HepG2 (cell line): ENCODE measurements around the gene STPG4. TPM values are rescaled to one million over a fixed set of nuclear protein-coding genes. Genes with fewer than 3 reads are reported as not detected.
A peak's percentile ranks its signal among the peaks of the same experiment; 100 is the strongest.

ENCODE experiments used
- DPF2 ChIP-seq: sonication (generic); formaldehyde crosslinking; IDR thresholded peaks from 2 replicates; pipeline ENCODE4 v1.4.0; 2020; ENCODE audit warnings: mild to moderate bottlenecking, low read depth, missing genetic modification reagents, borderline replicate concordance
- ESRRA ChIP-seq: sonication (generic); formaldehyde crosslinking; IDR thresholded peaks from 2 replicates; pipeline ENCODE4 v1.5.1; 2020; ENCODE audit warnings: mild to moderate bottlenecking, low read depth, missing genetic modification reagents
- FOXC1 ChIP-seq: sonication (generic); formaldehyde crosslinking; IDR thresholded peaks from 2 replicates; pipeline ENCODE4 v1.8.0; 2022; ENCODE audit warnings: mild to moderate bottlenecking, missing genetic modification reagents, borderline replicate concordance
- GABPB1 ChIP-seq: IDR thresholded peaks from 2 replicates; pipeline ENCODE4 v1.6.1; 2016; ENCODE audit warnings: mild to moderate bottlenecking, missing genetic modification reagents, moderate library complexity, missing compliant biosample characterization
- HNRNPUL1 ChIP-seq: fragments of 200-400 bp; formaldehyde crosslinking; IDR thresholded peaks from 2 replicates; pipeline ENCODE4 v1.6.1; 2017; ENCODE audit warnings: low read depth, mild to moderate bottlenecking, low read length, moderate library complexity
- RXRA ChIP-seq: sonication (generic); formaldehyde crosslinking; IDR thresholded peaks from 2 replicates; pipeline ENCODE4 v1.5.1; 2020; ENCODE audit warnings: missing genetic modification reagents
- RXRB ChIP-seq: IDR thresholded peaks from 2 replicates; pipeline ENCODE4 v1.6.1; 2016; ENCODE audit warnings: borderline replicate concordance, missing genetic modification reagents, missing compliant biosample characterization
- ZBTB20 ChIP-seq: sonication (generic); formaldehyde crosslinking; IDR thresholded peaks from 2 replicates; pipeline ENCODE4 v1.8.1; 2023; ENCODE audit warnings: missing genetic modification reagents, low read depth, mild to moderate bottlenecking, borderline replicate concordance
- ZFAT ChIP-seq: sonication (generic); formaldehyde crosslinking; conservative IDR thresholded peaks from 2 replicates; pipeline ENCODE4 v1.8.1; 2023; ENCODE audit warnings: missing genetic modification reagents, inconsistent platforms
- ZFX ChIP-seq: sonication (generic); formaldehyde crosslinking; IDR thresholded peaks from 2 replicates; pipeline ENCODE4 v1.4.0; 2020; ENCODE audit warnings: mild to moderate bottlenecking, low read depth, missing genetic modification reagents, moderate library complexity
- ZNF17 ChIP-seq: sonication (generic); formaldehyde crosslinking; IDR thresholded peaks from 2 replicates; pipeline ENCODE4 v1.5.0; 2020; ENCODE audit warnings: mild to moderate bottlenecking, missing genetic modification reagents
- polyA plus RNA-seq, 8 experiments: library from polyadenylated mRNA; depleted of rRNA in 3 of 8; stranded (reverse) in 7 of 8; unstranded in 1 of 8; fragments of >200 nt; fragmentation: Illumina TruSeq in 4 of 8; extraction: Trizol in 4 of 8; gene quantifications; 2 replicates each; pipeline versions ENCODE4 v1.2.1 to v1.2.3, GENCODE V29; 2011 to 2016; ENCODE audit warnings: low read depth in 4 of 8, missing spikeins in 1 of 8, mixed read lengths in 1 of 8; ENCODE audit not compliant: insufficient read depth in 1 of 8
- total RNA-seq, 5 experiments: library from RNA; depleted of rRNA; stranded (reverse); fragments of >200 nt; fragmentation: Illumina TruSeq; extraction: Trizol; gene quantifications; 2 replicates each; pipeline ENCODE4 v1.2.3, GENCODE V29; 2016; ENCODE audit warnings: low read depth in 1 of 5
- TF ChIP-seq, protein P1 (sequence below): sonication (generic); formaldehyde crosslinking; IDR thresholded peaks from 2 replicates; pipeline ENCODE4 v1.5.1; 2020; ENCODE audit warnings: mild to moderate bottlenecking, missing genetic modification reagents, borderline replicate concordance
- TF ChIP-seq, protein P2 (sequence below): sonication (generic); formaldehyde crosslinking; IDR thresholded peaks from 2 replicates; pipeline ENCODE4 v1.5.1; 2020; ENCODE audit warnings: missing genetic modification reagents, mild to moderate bottlenecking, borderline replicate concordance
- TF ChIP-seq, protein P3 (sequence below): sonication (generic); formaldehyde crosslinking; IDR thresholded peaks from 2 replicates; pipeline ENCODE4 v1.5.0; 2020; ENCODE audit warnings: mild to moderate bottlenecking, missing genetic modification reagents
- TF ChIP-seq, protein P4 (sequence below): IDR thresholded peaks from 2 replicates; pipeline ENCODE4 v1.6.1; 2016; ENCODE audit warnings: low read depth, borderline replicate concordance
- TF ChIP-seq, protein P5 (sequence below): sonication (generic); formaldehyde crosslinking; IDR thresholded peaks from 2 replicates; pipeline ENCODE4 v1.4.0; 2020; ENCODE audit warnings: missing genetic modification reagents

The STPG4 gene
- total and polyA plus RNA-seq, 2 of the 13 experiments (the other 11 are each of a cell fraction or from before 2014, with no cell fraction given) = 0.11 to 0.15 TPM

DNA sequence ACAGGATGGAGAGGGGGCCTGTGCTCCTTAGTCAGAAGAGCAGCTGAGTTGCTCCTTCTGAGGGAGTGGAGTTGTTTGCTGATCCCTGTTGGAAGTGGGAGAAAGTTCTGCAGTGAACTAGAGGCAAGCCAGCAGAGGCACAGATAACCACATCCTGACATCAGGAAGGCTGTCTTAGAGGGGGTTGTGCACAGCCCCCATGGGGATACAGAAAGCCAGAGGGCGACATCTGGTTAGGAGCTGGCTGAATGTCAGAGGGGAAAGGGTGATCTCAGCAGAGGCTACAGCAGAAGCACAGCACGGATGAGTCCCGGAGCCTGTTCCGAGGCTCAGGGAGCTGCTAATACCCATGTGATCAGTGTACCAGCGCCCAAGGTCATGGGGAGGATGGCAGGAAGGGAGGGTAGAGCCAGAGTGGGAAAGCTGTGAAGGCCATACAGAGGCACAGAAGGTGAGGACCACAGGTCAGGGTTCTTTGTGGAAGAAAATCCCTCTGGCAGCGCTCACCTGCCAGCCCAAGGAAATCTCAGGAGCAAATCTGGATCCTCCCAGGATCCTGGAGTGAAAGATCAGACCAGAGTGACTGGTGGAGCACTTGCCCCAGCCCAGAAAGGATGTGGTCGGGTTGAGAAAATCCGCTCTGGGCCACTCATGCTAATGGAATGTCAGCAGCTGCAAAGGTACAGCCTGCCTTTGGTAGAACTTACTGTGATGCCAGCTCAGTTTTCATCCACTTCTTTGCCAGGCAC, 111.8 kb downstream of the STPG4 start (continued):
- TF ChIP-seq, protein P1, sequence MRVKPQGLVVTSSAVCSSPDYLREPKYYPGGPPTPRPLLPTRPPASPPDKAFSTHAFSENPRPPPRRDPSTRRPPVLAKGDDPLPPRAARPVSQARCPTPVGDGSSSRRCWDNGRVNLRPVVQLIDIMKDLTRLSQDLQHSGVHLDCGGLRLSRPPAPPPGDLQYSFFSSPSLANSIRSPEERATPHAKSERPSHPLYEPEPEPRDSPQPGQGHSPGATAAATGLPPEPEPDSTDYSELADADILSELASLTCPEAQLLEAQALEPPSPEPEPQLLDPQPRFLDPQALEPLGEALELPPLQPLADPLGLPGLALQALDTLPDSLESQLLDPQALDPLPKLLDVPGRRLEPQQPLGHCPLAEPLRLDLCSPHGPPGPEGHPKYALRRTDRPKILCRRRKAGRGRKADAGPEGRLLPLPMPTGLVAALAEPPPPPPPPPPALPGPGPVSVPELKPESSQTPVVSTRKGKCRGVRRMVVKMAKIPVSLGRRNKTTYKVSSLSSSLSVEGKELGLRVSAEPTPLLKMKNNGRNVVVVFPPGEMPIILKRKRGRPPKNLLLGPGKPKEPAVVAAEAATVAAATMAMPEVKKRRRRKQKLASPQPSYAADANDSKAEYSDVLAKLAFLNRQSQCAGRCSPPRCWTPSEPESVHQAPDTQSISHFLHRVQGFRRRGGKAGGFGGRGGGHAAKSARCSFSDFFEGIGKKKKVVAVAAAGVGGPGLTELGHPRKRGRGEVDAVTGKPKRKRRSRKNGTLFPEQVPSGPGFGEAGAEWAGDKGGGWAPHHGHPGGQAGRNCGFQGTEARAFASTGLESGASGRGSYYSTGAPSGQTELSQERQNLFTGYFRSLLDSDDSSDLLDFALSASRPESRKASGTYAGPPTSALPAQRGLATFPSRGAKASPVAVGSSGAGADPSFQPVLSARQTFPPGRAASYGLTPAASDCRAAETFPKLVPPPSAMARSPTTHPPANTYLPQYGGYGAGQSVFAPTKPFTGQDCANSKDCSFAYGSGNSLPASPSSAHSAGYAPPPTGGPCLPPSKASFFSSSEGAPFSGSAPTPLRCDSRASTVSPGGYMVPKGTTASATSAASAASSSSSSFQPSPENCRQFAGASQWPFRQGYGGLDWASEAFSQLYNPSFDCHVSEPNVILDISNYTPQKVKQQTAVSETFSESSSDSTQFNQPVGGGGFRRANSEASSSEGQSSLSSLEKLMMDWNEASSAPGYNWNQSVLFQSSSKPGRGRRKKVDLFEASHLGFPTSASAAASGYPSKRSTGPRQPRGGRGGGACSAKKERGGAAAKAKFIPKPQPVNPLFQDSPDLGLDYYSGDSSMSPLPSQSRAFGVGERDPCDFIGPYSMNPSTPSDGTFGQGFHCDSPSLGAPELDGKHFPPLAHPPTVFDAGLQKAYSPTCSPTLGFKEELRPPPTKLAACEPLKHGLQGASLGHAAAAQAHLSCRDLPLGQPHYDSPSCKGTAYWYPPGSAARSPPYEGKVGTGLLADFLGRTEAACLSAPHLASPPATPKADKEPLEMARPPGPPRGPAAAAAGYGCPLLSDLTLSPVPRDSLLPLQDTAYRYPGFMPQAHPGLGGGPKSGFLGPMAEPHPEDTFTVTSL (CRISPR knock-in tag) = peak; percentile 44; the same call in 1 of the 2 replicates
- TF ChIP-seq ESRRA (CRISPR knock-in tag) (peak; percentile 96), HNRNPUL1 (no peak), FOXC1 (no peak; the same call in 1 of the 2 replicates), ZFX (CRISPR knock-in tag) (peak; percentile 59; the same call in 1 of the 2 replicates), DPF2 (CRISPR knock-in tag) (peak; percentile 53; the same call in 1 of the 2 replicates), RXRA (CRISPR knock-in tag) (no peak), ZFAT (CRISPR knock-in tag) (no peak), ZBTB20 (peak; percentile 31; the same call in 1 of the 2 replicates), ZNF17 (no peak), RXRB (CRISPR knock-in tag) (peak; percentile 64; the same call in 1 of the 2 replicates), GABPB1 (CRISPR knock-in tag) (peak; percentile 28)
- TF ChIP-seq, protein P2, sequence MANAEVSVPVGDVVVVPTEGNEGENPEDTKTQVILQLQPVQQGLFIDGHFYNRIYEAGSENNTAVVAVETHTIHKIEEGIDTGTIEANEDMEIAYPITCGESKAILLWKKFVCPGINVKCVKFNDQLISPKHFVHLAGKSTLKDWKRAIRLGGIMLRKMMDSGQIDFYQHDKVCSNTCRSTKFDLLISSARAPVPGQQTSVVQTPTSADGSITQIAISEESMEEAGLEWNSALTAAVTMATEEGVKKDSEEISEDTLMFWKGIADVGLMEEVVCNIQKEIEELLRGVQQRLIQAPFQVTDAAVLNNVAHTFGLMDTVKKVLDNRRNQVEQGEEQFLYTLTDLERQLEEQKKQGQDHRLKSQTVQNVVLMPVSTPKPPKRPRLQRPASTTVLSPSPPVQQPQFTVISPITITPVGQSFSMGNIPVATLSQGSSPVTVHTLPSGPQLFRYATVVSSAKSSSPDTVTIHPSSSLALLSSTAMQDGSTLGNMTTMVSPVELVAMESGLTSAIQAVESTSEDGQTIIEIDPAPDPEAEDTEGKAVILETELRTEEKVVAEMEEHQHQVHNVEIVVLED (CRISPR knock-in tag) = 0 out of 2 replicates have a peak, but pooled peaks have one; percentile 26
- TF ChIP-seq, protein P3, sequence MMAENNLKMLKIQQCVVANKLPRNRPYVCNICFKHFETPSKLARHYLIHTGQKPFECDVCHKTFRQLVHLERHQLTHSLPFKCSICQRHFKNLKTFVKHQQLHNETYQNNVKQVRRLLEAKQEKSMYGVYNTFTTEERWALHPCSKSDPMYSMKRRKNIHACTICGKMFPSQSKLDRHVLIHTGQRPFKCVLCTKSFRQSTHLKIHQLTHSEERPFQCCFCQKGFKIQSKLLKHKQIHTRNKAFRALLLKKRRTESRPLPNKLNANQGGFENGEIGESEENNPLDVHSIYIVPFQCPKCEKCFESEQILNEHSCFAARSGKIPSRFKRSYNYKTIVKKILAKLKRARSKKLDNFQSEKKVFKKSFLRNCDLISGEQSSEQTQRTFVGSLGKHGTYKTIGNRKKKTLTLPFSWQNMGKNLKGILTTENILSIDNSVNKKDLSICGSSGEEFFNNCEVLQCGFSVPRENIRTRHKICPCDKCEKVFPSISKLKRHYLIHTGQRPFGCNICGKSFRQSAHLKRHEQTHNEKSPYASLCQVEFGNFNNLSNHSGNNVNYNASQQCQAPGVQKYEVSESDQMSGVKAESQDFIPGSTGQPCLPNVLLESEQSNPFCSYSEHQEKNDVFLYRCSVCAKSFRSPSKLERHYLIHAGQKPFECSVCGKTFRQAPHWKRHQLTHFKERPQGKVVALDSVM = peak; percentile 45; the same call in 1 of the 2 replicates
- TF ChIP-seq, protein P4, sequence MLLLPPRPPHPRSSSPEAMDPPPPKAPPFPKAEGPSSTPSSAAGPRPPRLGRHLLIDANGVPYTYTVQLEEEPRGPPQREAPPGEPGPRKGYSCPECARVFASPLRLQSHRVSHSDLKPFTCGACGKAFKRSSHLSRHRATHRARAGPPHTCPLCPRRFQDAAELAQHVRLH (CRISPR knock-in tag) = 0 out of 2 replicates have a peak, but pooled peaks have one; percentile 67
- TF ChIP-seq, protein P5, sequence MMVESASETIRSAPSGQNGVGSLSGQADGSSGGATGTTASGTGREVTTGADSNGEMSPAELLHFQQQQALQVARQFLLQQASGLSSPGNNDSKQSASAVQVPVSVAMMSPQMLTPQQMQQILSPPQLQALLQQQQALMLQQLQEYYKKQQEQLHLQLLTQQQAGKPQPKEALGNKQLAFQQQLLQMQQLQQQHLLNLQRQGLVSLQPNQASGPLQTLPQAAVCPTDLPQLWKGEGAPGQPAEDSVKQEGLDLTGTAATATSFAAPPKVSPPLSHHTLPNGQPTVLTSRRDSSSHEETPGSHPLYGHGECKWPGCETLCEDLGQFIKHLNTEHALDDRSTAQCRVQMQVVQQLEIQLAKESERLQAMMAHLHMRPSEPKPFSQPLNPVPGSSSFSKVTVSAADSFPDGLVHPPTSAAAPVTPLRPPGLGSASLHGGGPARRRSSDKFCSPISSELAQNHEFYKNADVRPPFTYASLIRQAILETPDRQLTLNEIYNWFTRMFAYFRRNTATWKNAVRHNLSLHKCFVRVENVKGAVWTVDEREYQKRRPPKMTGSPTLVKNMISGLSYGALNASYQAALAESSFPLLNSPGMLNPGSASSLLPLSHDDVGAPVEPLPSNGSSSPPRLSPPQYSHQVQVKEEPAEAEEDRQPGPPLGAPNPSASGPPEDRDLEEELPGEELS (CRISPR knock-in tag) = peak; percentile 70
